CD14-positive monocyte (primary cell): ENCODE data around the gene PCBP3. TPM values are rescaled to one million over a fixed set of nuclear protein-coding genes. Genes with fewer than 3 reads are reported as not detected.

ENCODE experiments used
- DNase-seq, 3 donors: peaks; one replicate each; pipeline ENCODE4 v3.0.0-alpha.2; 2011 to 2022
- H2AFZ ChIP-seq: 2 replicates; pipeline ENCODE4 v1.6.0; 2012; ENCODE audit warnings: mild to moderate bottlenecking, low read depth, low read length, inconsistent platforms; ENCODE audit not compliant: insufficient read depth, poor library complexity, severe bottlenecking
- H3K27ac ChIP-seq, 2 donors: 1 replicate in 1 of 2; 2 replicates in 1 of 2; pipeline ENCODE4 v1.5.1; 2012 to 2013; ENCODE audit warnings: low read length in 2 of 2, control low read depth in 1 of 2, inconsistent platforms in 1 of 2, low read depth in 1 of 2, mild to moderate bottlenecking in 1 of 2
- H3K27me3 ChIP-seq, 2 donors: one replicate each; pipeline versions ENCODE4 v1.6.0 to v1.6.1; 2011 to 2013; ENCODE audit warnings: low read length in 2 of 2; ENCODE audit not compliant: control insufficient read depth in 2 of 2, insufficient read depth in 2 of 2
- H3K36me3 ChIP-seq, 2 donors: replicated peaks in 1 of 2; 1 replicate in 1 of 2; 2 replicates in 1 of 2; pipeline versions ENCODE4 v1.5.1 to v1.6.1; 2012 to 2013; ENCODE audit warnings: low read length in 2 of 2, control low read depth in 1 of 2, inconsistent platforms in 1 of 2, mild to moderate bottlenecking in 1 of 2; ENCODE audit not compliant: insufficient read depth in 2 of 2, control insufficient read depth in 1 of 2
- H3K4me1 ChIP-seq, 2 donors: 1 replicate in 1 of 2; 2 replicates in 1 of 2; pipeline versions ENCODE4 v1.5.1 to v1.6.1; 2012 to 2013; ENCODE audit warnings: low read length in 2 of 2, control low read depth in 1 of 2, inconsistent platforms in 1 of 2, mild to moderate bottlenecking in 1 of 2, moderate library complexity in 1 of 2; ENCODE audit not compliant: insufficient read depth in 2 of 2, control insufficient read depth in 1 of 2
- H3K4me2 ChIP-seq: replicated peaks from 2 replicates; pipeline ENCODE3; 2012; ENCODE audit warnings: low read length, moderate library complexity, mild to moderate bottlenecking; ENCODE audit not compliant: poor library complexity, severe bottlenecking; ENCODE audit errors: extremely low read depth
- H3K4me3 ChIP-seq, 3 experiments: fragments of 200-600 bp in 1 of 3; sonication (generic) in 1 of 3; replicated peaks in 1 of 3; 1 replicate in 2 of 3; 2 replicates in 1 of 3; pipeline ENCODE4 v1.5.1; 2011 to 2013; ENCODE audit warnings: low read length in 3 of 3, mild to moderate bottlenecking in 3 of 3, control low read depth in 2 of 3, low read depth in 2 of 3, inconsistent platforms in 1 of 3, moderate library complexity in 1 of 3
- H3K79me2 ChIP-seq: 2 replicates; pipeline ENCODE4 v1.6.0; 2012; ENCODE audit warnings: mild to moderate bottlenecking, control low read depth, inconsistent platforms, low read length, moderate library complexity; ENCODE audit not compliant: insufficient read depth
- H3K9ac ChIP-seq: 2 replicates; pipeline ENCODE4 v1.6.0; 2017; ENCODE audit warnings: low read length, mild to moderate bottlenecking; ENCODE audit not compliant: insufficient read depth, poor library complexity, severe bottlenecking
- H3K9me3 ChIP-seq, 2 donors: replicated peaks in 1 of 2; 1 replicate in 1 of 2; 2 replicates in 1 of 2; pipeline versions ENCODE4 v1.5.1 to v1.6.1; 2012 to 2013; ENCODE audit warnings: low read length in 2 of 2, control low read depth in 1 of 2; ENCODE audit not compliant: control insufficient read depth in 1 of 2, insufficient read depth in 1 of 2
- H4K20me1 ChIP-seq: 2 replicates; pipeline ENCODE4 v1.6.0; 2012; ENCODE audit warnings: mild to moderate bottlenecking, low read length, control low read depth, moderate library complexity; ENCODE audit not compliant: insufficient read depth
- H3K27ac Mint-ChIP-seq, 7 donors: one replicate each; pipeline ENCODE4 v1.8.0; 2020; ENCODE audit warnings: mild to moderate bottlenecking in 7 of 7, mixed read lengths in 7 of 7, moderate library complexity in 6 of 7, inconsistent platforms in 2 of 7
- H3K27me3 Mint-ChIP-seq, 3 donors: one replicate each; pipeline ENCODE4 v1.8.0; 2021 to 2022; ENCODE audit warnings: low read depth in 3 of 3, mild to moderate bottlenecking in 3 of 3, mixed read lengths in 3 of 3, moderate library complexity in 3 of 3, inconsistent platforms in 1 of 3
- H3K36me3 Mint-ChIP-seq, 2 donors: one replicate each; pipeline ENCODE4 v1.8.0; 2020; ENCODE audit warnings: mixed read lengths in 2 of 2, inconsistent platforms in 1 of 2, mild to moderate bottlenecking in 1 of 2
- H3K4me1 Mint-ChIP-seq: one replicate; pipeline ENCODE4 v1.8.0; 2020; ENCODE audit warnings: mild to moderate bottlenecking, mixed read lengths
- H3K4me3 Mint-ChIP-seq, 2 donors: one replicate each; pipeline ENCODE4 v1.8.0; 2020; ENCODE audit warnings: mild to moderate bottlenecking in 2 of 2, mixed read lengths in 2 of 2, moderate library complexity in 1 of 2
- H3K9me3 Mint-ChIP-seq, 7 donors: one replicate each; pipeline ENCODE4 v1.8.0; 2020 to 2022; ENCODE audit warnings: mixed read lengths in 7 of 7, mild to moderate bottlenecking in 6 of 7, moderate library complexity in 6 of 7, inconsistent platforms in 2 of 7
- CTCF ChIP-seq: fragments of 200-600 bp; IDR thresholded peaks from one replicate; pipeline ENCODE4 v1.8.0; 2022; ENCODE audit warnings: antibody characterized with exemption, mild to moderate bottlenecking
- WGBS: methylation state at CpG from one replicate; pipeline ENCODE4 v1.1.5; 2013; ENCODE audit warnings: missing lambda C conversion rate; ENCODE audit not compliant: insufficient coverage; 5-methylcytosine and 5-hydroxymethylcytosine counted together
- intact Hi-C, 2 donors: fragments of 100-400 bp; cut with micrococcal nuclease; formaldehyde crosslinking; loops; one replicate each; pipeline versions ENCODE4 v1.15.0 to v1.15.1; 2023
- polyA plus RNA-seq, 3 donors: library from polyadenylated mRNA; depleted of rRNA in 1 of 3; unstranded in 2 of 3; stranded (reverse) in 1 of 3; fragments of 300-500 nt in 2 of 3; fragments of >200 nt in 1 of 3; fragmentation: Illumina TruSeq in 2 of 3; gene quantifications; 1 replicate in 2 of 3; 2 replicates in 1 of 3; pipeline ENCODE4 v1.2.3, GENCODE V29; 2012 to 2021

Gene PCBP3
- polyA plus RNA-seq, 3 donors = 0.34 to 0.49 TPM; not detected in 1

GRCh38 chr21:45749974-45750373 is 106.4 kb downstream of the PCBP3 start:
- H3K9ac ChIP-seq = no peak overlapping the region
- no peak for DNase-seq
- no peaks in the 10 kb centered on the region for H3K4me1 Mint-ChIP-seq
- H3K4me3 ChIP-seq = no peak overlapping the region
- no peak overlapping the region for H3K27ac ChIP-seq
- H3K27me3 Mint-ChIP-seq = no peaks in the 10 kb centered on the region
- H4K20me1 ChIP-seq = no peaks in the 10 kb centered on the region
- H3K4me1 ChIP-seq = no peaks in the 10 kb centered on the region
- H3K4me3 Mint-ChIP-seq = no peak overlapping the region
- H3K4me2 ChIP-seq = no peak overlapping the region
- WGBS = 92% methylated on average over 11 of the region's 15 CpGs
- intact Hi-C loops = no loop called here
- no peak for TF ChIP-seq CTCF
- H2AFZ ChIP-seq = no peak overlapping the region
- peaks cover under 1 to 9% (median 7%) of the 10 kb centered on the region in 7 donors for H3K9me3 Mint-ChIP-seq
- no peaks in the 10 kb centered on the region for H3K79me2 ChIP-seq
- no peak overlapping the region for H3K27ac Mint-ChIP-seq
- no peaks in the 10 kb centered on the region for H3K36me3 ChIP-seq
- peaks cover 1 to 2% of the 10 kb centered on the region in 2 donors for H3K36me3 Mint-ChIP-seq
- no peaks in the 10 kb centered on the region for H3K27me3 ChIP-seq
- H3K9me3 ChIP-seq = peaks cover 8 to 9% of the 10 kb centered on the region in 2 donors

- intact Hi-C loops = no loop called here
- no peak overlapping the region for H2AFZ ChIP-seq
Observed at GRCh38 chr21:45750936-45751335, 107.4 kb downstream of the PCBP3 start.

More at GRCh38 chr21:45750936-45751335, 107.4 kb downstream of the PCBP3 start:
- Histone ChIP-seq H3K27me3 (no peaks in the 10 kb centered on the region), H3K4me1 (no peaks in the 10 kb centered on the region), H3K79me2 (no peaks in the 10 kb centered on the region), H3K4me3 (no peak overlapping the region), H3K4me2 (no peak overlapping the region), H3K36me3 (no peaks in the 10 kb centered on the region), H3K9ac (no peak overlapping the region), H4K20me1 (no peaks in the 10 kb centered on the region), H3K9me3 (peaks cover under 1 to 2% of the 10 kb centered on the region in 2 donors), H3K27ac (no peak overlapping the region)
- no peaks in the 10 kb centered on the region for H3K27me3 Mint-ChIP-seq
- H3K4me3 Mint-ChIP-seq = no peak overlapping the region
- H3K9me3 Mint-ChIP-seq = peaks cover 0 to 9% (median 5%) of the 10 kb centered on the region in 7 donors
- H3K27ac Mint-ChIP-seq = no peak overlapping the region
- no peak for TF ChIP-seq CTCF
- WGBS = no CpG with 5 or more reads among the region's 5 CpGs
- no peak for DNase-seq
- no peaks in the 10 kb centered on the region for H3K4me1 Mint-ChIP-seq
- H3K36me3 Mint-ChIP-seq = no peaks in the 10 kb centered on the region
